Mesendoderm (in vitro differentiated cells): ENCODE measurements around the gene DGCR6L.
"Not testable (repeated sequence)": the region's sequence is repeated elsewhere in the genome, so short reads cannot be mapped to it uniquely, and the experiment has no call there.

Experiments used
- DNase-seq: peaks from one replicate; pipeline ENCODE4 v3.0.0; 2013
- H2AK5ac ChIP-seq: 2 replicates; pipeline ENCODE4 v1.6.1; 2013; ENCODE audit warnings: low read length, inconsistent platforms
- H2BK120ac ChIP-seq: 2 replicates; pipeline ENCODE4 v1.6.1; 2013; ENCODE audit warnings: low read depth, mild to moderate bottlenecking, low read length, moderate library complexity, mixed read lengths
- H2BK15ac ChIP-seq: replicated peaks from 2 replicates; pipeline ENCODE4 v1.6.1; 2013; ENCODE audit warnings: low read depth, mild to moderate bottlenecking, moderate library complexity
- H2BK5ac ChIP-seq: 2 replicates; pipeline ENCODE4 v1.6.1; 2013; ENCODE audit warnings: low read length, inconsistent platforms
- H3K18ac ChIP-seq: 2 replicates; pipeline ENCODE4 v1.6.1; 2013; ENCODE audit warnings: mild to moderate bottlenecking, low read length, mixed read lengths
- H3K23ac ChIP-seq: one replicate; pipeline ENCODE4 v1.6.1; 2013; ENCODE audit warnings: low read length
- H3K27ac ChIP-seq: 2 replicates; pipeline ENCODE4 v1.5.1; 2013; ENCODE audit warnings: low read depth, mild to moderate bottlenecking, inconsistent platforms, low read length, moderate library complexity
- H3K27me3 ChIP-seq: 2 replicates; pipeline ENCODE4 v1.6.1; 2013; ENCODE audit warnings: low read length, control low read depth, mild to moderate bottlenecking, inconsistent platforms; ENCODE audit not compliant: insufficient read depth, poor library complexity
- H3K36me3 ChIP-seq: 2 replicates; pipeline ENCODE4 v1.6.1; 2013; ENCODE audit warnings: low read length, inconsistent platforms; ENCODE audit not compliant: control insufficient read depth, insufficient read depth
- H3K4ac ChIP-seq: one replicate; pipeline ENCODE4 v1.6.1; 2013; ENCODE audit warnings: low read depth, mild to moderate bottlenecking, low read length, moderate library complexity
- H3K4me1 ChIP-seq: 2 replicates; pipeline ENCODE4 v1.6.1; 2013; ENCODE audit warnings: low read depth, low read length, inconsistent platforms; ENCODE audit not compliant: control insufficient read depth
- H3K4me2 ChIP-seq: 2 replicates; pipeline ENCODE4 v1.6.1; 2013; ENCODE audit warnings: low read length
- H3K4me3 ChIP-seq: 2 replicates; pipeline ENCODE4 v1.5.1; 2013; ENCODE audit warnings: mild to moderate bottlenecking, low read length
- H3K56ac ChIP-seq: one replicate; pipeline ENCODE4 v1.6.1; 2013; ENCODE audit warnings: low read length
- H3K79me1 ChIP-seq: 2 replicates; pipeline ENCODE4 v1.6.1; 2013; ENCODE audit warnings: low read length, inconsistent platforms
- H3K79me2 ChIP-seq: 2 replicates; pipeline ENCODE4 v1.6.1; 2013; ENCODE audit warnings: mild to moderate bottlenecking, low read length; ENCODE audit not compliant: control insufficient read depth, insufficient read depth
- H3K9ac ChIP-seq: 2 replicates; pipeline ENCODE4 v1.6.1; 2013; ENCODE audit warnings: low read length, inconsistent platforms
- H4K5ac ChIP-seq: one replicate; pipeline ENCODE4 v1.6.1; 2013; ENCODE audit warnings: low read length
- H4K8ac ChIP-seq: one replicate; pipeline ENCODE4 v1.6.1; 2013; ENCODE audit warnings: low read depth, mild to moderate bottlenecking, control low read depth, low read length, moderate library complexity
- WGBS: extraction: QIAGEN DNeasy Blood & Tissue Kit; methylation state at CpG from one replicate; pipeline ENCODE4 v1.1.7; 2013; ENCODE audit warnings: low lambda C conversion rate, missing lambda C conversion rate; ENCODE audit not compliant: insufficient coverage; ENCODE audit errors: extremely low coverage; 5-methylcytosine and 5-hydroxymethylcytosine counted together

Gene DGCR6L

GRCh38 chr22:20361752-20362229, 41.9 kb upstream of the DGCR6L start:
- H3K23ac ChIP-seq, H2BK15ac ChIP-seq, H3K9ac ChIP-seq, H3K56ac ChIP-seq, H3K27ac ChIP-seq, H3K27me3 ChIP-seq, H3K4me2 ChIP-seq, H2AK5ac ChIP-seq, H3K36me3 ChIP-seq, H2BK120ac ChIP-seq, H3K79me1 ChIP-seq, H3K18ac ChIP-seq, H3K4me1 ChIP-seq, H2BK5ac ChIP-seq, H3K4ac ChIP-seq, H3K4me3 ChIP-seq, DNase-seq, H3K79me2 ChIP-seq, H4K5ac ChIP-seq, H4K8ac ChIP-seq: not testable (repeated sequence)
- no CpG with 5 or more reads among the region's 54 CpGs for WGBS

- H3K36me3 ChIP-seq, H3K23ac ChIP-seq, H4K5ac ChIP-seq, H3K4me1 ChIP-seq, H3K27ac ChIP-seq, H2AK5ac ChIP-seq, H2BK15ac ChIP-seq, H3K9ac ChIP-seq, H4K8ac ChIP-seq, H3K79me1 ChIP-seq, H3K4me3 ChIP-seq, H2BK5ac ChIP-seq, H2BK120ac ChIP-seq, H3K4ac ChIP-seq, DNase-seq, H3K56ac ChIP-seq, H3K18ac ChIP-seq, H3K4me2 ChIP-seq, H3K79me2 ChIP-seq, H3K27me3 ChIP-seq: not testable (repeated sequence)
- no CpG with 5 or more reads among the region's 145 CpGs for WGBS
These were observed 41.2 kb upstream of the DGCR6L start for GRCh38 chr22:20360866-20361751.

GRCh38 chr22:20360261-20360660, 40.4 kb upstream of the DGCR6L start:
- H2BK15ac ChIP-seq, H2AK5ac ChIP-seq, H2BK120ac ChIP-seq, H3K36me3 ChIP-seq, H3K4me2 ChIP-seq, H3K4ac ChIP-seq, H4K5ac ChIP-seq, H3K27ac ChIP-seq, H4K8ac ChIP-seq, H3K4me1 ChIP-seq, H3K18ac ChIP-seq, DNase-seq, H3K79me2 ChIP-seq, H3K79me1 ChIP-seq, H3K9ac ChIP-seq, H3K56ac ChIP-seq, H3K23ac ChIP-seq, H3K4me3 ChIP-seq, H2BK5ac ChIP-seq, H3K27me3 ChIP-seq: not testable (repeated sequence)
- no CpG with 5 or more reads among the region's 60 CpGs for WGBS

- H3K27ac ChIP-seq, H2BK15ac ChIP-seq, H3K36me3 ChIP-seq, H3K18ac ChIP-seq, H4K8ac ChIP-seq, H4K5ac ChIP-seq, H3K23ac ChIP-seq, H3K4ac ChIP-seq, H3K79me2 ChIP-seq, H2AK5ac ChIP-seq, H2BK120ac ChIP-seq, H3K79me1 ChIP-seq, H3K9ac ChIP-seq, H3K27me3 ChIP-seq, H3K4me3 ChIP-seq, H3K4me2 ChIP-seq, H3K4me1 ChIP-seq, DNase-seq, H3K56ac ChIP-seq, H2BK5ac ChIP-seq: not testable (repeated sequence)
- WGBS, result no CpG with 5 or more reads among the region's 103 CpGs
These were observed 38.8 kb upstream of the DGCR6L start for GRCh38 chr22:20358503-20359239.

- not testable (repeated sequence) for H3K9ac ChIP-seq, H3K27ac ChIP-seq, H3K4ac ChIP-seq, H2BK120ac ChIP-seq, H4K5ac ChIP-seq, H3K23ac ChIP-seq, H3K4me1 ChIP-seq, H2AK5ac ChIP-seq, H3K18ac ChIP-seq, H3K79me2 ChIP-seq, H3K4me2 ChIP-seq, DNase-seq, H3K79me1 ChIP-seq, H4K8ac ChIP-seq, H2BK5ac ChIP-seq, H3K27me3 ChIP-seq, H2BK15ac ChIP-seq, H3K56ac ChIP-seq, H3K36me3 ChIP-seq, H3K4me3 ChIP-seq
- no CpG with 5 or more reads among the region's 70 CpGs for WGBS
These were observed 38.1 kb upstream of the DGCR6L start for GRCh38 chr22:20357967-20358366.
